ENCODE data around the gene NMU.
"Not testable (repeated sequence)": the region's sequence is repeated elsewhere in the genome, so short reads cannot be mapped to it uniquely, and the experiment has no call there.

NMU gene

GRCh38 chr4:55568905-55569504 is 67.1 kb downstream of the NMU start:
- TF ChIP-seq CTCF (conservative IDR thresholded peaks at IDR 0.05; ENCODE audit: low read length), result no peak
- DNase-seq (ENCODE audit: low read depth), result no peak
- no peak overlapping the region for H3K4me3 ChIP-seq (ENCODE audit: low read length)

- no peak for TF ChIP-seq CTCF (conservative IDR thresholded peaks at IDR 0.05; ENCODE audit: low read length)
- no peak for DNase-seq (ENCODE audit: low read depth)
- no peak overlapping the region for H3K4me3 ChIP-seq (ENCODE audit: low read length)
Observed at GRCh38 chr4:55561889-55562288, 74.2 kb downstream of the NMU start.

GRCh38 chr4:55560096-55560495 is 76.0 kb downstream of the NMU start:
- no peak for TF ChIP-seq CTCF (conservative IDR thresholded peaks at IDR 0.05; ENCODE audit: low read length)
- no peak overlapping the region for H3K4me3 ChIP-seq (ENCODE audit: low read length)
- DNase-seq (ENCODE audit: low read depth), result no peak

GRCh38 chr4:55554453-55555030 is 81.6 kb downstream of the NMU start:
- peak; percentile 69 for DNase-seq (ENCODE audit: low read depth)
- no peak overlapping the region for H3K4me3 ChIP-seq (ENCODE audit: low read length)
- peak; percentile 67 for TF ChIP-seq CTCF (conservative IDR thresholded peaks at IDR 0.05; ENCODE audit: low read length)

GRCh38 chr4:55553441-55554201 is 82.5 kb downstream of the NMU start:
- peak overlapping the region; percentile 52 for H3K4me3 ChIP-seq (ENCODE audit: low read length)
- DNase-seq (ENCODE audit: low read depth), result peak; percentile 79
- TF ChIP-seq CTCF (conservative IDR thresholded peaks at IDR 0.05; ENCODE audit: low read length), result 0 out of 2 replicates have a peak, but pooled peaks have one; percentile 7

- DNase-seq (ENCODE audit: low read depth); H3K4me3 ChIP-seq (ENCODE audit: low read length): not testable (repeated sequence)
Observed at GRCh38 chr4:55551964-55552363, 84.1 kb downstream of the NMU start.

- peak; percentile 73 for DNase-seq (ENCODE audit: low read depth)
- no peak overlapping the region for H3K4me3 ChIP-seq (ENCODE audit: low read length)
Observed at GRCh38 chr4:55549888-55550287, 86.2 kb downstream of the NMU start.

More at GRCh38 chr4:55549888-55550287, 86.2 kb downstream of the NMU start:
- TF ChIP-seq CTCF (conservative IDR thresholded peaks at IDR 0.05; ENCODE audit: low read length), result no peak
